ENCODE results near the gene FBXL7. TPM values are rescaled to one million over a fixed set of nuclear protein-coding genes. Genes with fewer than 3 reads are reported as not detected.

The FBXL7 gene
- total RNA-seq, 1 donor from 2014 or later, result 21.3 TPM

GRCh38 chr5:15627109-15627508, 127.1 kb downstream of the FBXL7 start:
- no peaks in the 10 kb centered on the region for H3K4me1 Mint-ChIP-seq (ENCODE audit: unreplicated experiment)
- no peak for DNase-seq (ENCODE audit: extremely low spot score, unreplicated experiment)
- no peak overlapping the region for H3K27ac Mint-ChIP-seq
- TF ChIP-seq CTCF (conservative IDR thresholded peaks at IDR 0.05), result no peak
- no peak overlapping the region for H3K4me3 Mint-ChIP-seq
- H3K9me3 Mint-ChIP-seq, result no peaks in the 10 kb centered on the region
- no peaks in the 10 kb centered on the region for H3K27me3 Mint-ChIP-seq
- H3K36me3 Mint-ChIP-seq, result no peaks in the 10 kb centered on the region

GRCh38 chr5:15627647-15628046, 127.7 kb downstream of the FBXL7 start:
- no peaks in the 10 kb centered on the region for H3K27me3 Mint-ChIP-seq
- no peaks in the 10 kb centered on the region for H3K4me1 Mint-ChIP-seq (ENCODE audit: unreplicated experiment)
- no peak overlapping the region for H3K27ac Mint-ChIP-seq
- H3K9me3 Mint-ChIP-seq, result no peaks in the 10 kb centered on the region
- DNase-seq (ENCODE audit: extremely low spot score, unreplicated experiment), result no peak
- no peaks in the 10 kb centered on the region for H3K36me3 Mint-ChIP-seq
- no peak overlapping the region for H3K4me3 Mint-ChIP-seq
- TF ChIP-seq CTCF (conservative IDR thresholded peaks at IDR 0.05), result no peak

GRCh38 chr5:15630441-15630840, 130.5 kb downstream of the FBXL7 start:
- Mint-ChIP-seq H3K4me3 (no peak overlapping the region), H3K36me3 (no peaks in the 10 kb centered on the region), H3K27ac (no peak overlapping the region), H3K4me1 (ENCODE audit: unreplicated experiment) (peaks cover 4% of the 10 kb centered on the region), H3K9me3 (no peaks in the 10 kb centered on the region), H3K27me3 (no peaks in the 10 kb centered on the region)
- no peak for TF ChIP-seq CTCF (conservative IDR thresholded peaks at IDR 0.05)
- no peak for DNase-seq (ENCODE audit: extremely low spot score, unreplicated experiment)

- Mint-ChIP-seq H3K4me3 (no peak overlapping the region), H3K4me1 (ENCODE audit: unreplicated experiment) (peaks cover 4% of the 10 kb centered on the region), H3K27ac (no peak overlapping the region), H3K36me3 (no peaks in the 10 kb centered on the region), H3K9me3 (peaks cover 8% of the 10 kb centered on the region), H3K27me3 (no peaks in the 10 kb centered on the region)
- TF ChIP-seq CTCF (conservative IDR thresholded peaks at IDR 0.05), result no peak
- no peak for DNase-seq (ENCODE audit: extremely low spot score, unreplicated experiment)
Measured at GRCh38 chr5:15634591-15635288, 134.8 kb downstream of the FBXL7 start.

- no peak overlapping the region for H3K4me3 Mint-ChIP-seq
- no peaks in the 10 kb centered on the region for H3K36me3 Mint-ChIP-seq
- H3K27ac Mint-ChIP-seq, result no peak overlapping the region
- peaks cover 4% of the 10 kb centered on the region for H3K4me1 Mint-ChIP-seq (ENCODE audit: unreplicated experiment)
- no peak for DNase-seq (ENCODE audit: extremely low spot score, unreplicated experiment)
- H3K27me3 Mint-ChIP-seq, result no peaks in the 10 kb centered on the region
- H3K9me3 Mint-ChIP-seq, result peaks cover 8% of the 10 kb centered on the region
- no peak for TF ChIP-seq CTCF (conservative IDR thresholded peaks at IDR 0.05)
Measured at GRCh38 chr5:15635289-15635616, 135.3 kb downstream of the FBXL7 start.

- DNase-seq (ENCODE audit: extremely low spot score, unreplicated experiment), result no peak
- TF ChIP-seq CTCF (conservative IDR thresholded peaks at IDR 0.05), result no peak
- no peaks in the 10 kb centered on the region for H3K27me3 Mint-ChIP-seq
- no peak overlapping the region for H3K27ac Mint-ChIP-seq
- no peaks in the 10 kb centered on the region for H3K36me3 Mint-ChIP-seq
- no peak overlapping the region for H3K4me3 Mint-ChIP-seq
- H3K9me3 Mint-ChIP-seq, result peaks cover 8% of the 10 kb centered on the region
- H3K4me1 Mint-ChIP-seq (ENCODE audit: unreplicated experiment), result peaks cover 4% of the 10 kb centered on the region
Measured at GRCh38 chr5:15637345-15637744, 137.4 kb downstream of the FBXL7 start.
